MM.1S (cell line): Measurements from ENCODE around the gene PHF21B.

Experiments used
- DNase-seq: peaks from one replicate; pipeline ENCODE4 v3.0.0-alpha.2; 2015
- H2AFZ ChIP-seq: fragments of 300-600 bp; sonication (generic); 2 replicates; pipeline ENCODE4 v1.6.0; 2016; ENCODE audit warnings: antibody characterized with exemption, low read length
- H3F3A ChIP-seq: fragments of 300-600 bp; sonication (generic); 2 replicates; pipeline ENCODE4 v1.6.1; 2016; ENCODE audit warnings: mild to moderate bottlenecking, antibody characterized with exemption, low read length, moderate library complexity, mixed read lengths; ENCODE audit not compliant: insufficient read depth
- H3K27ac ChIP-seq: fragments of 300-600 bp; sonication (generic); 2 replicates; pipeline ENCODE4 v1.5.1; 2016; ENCODE audit warnings: mild to moderate bottlenecking, low read length
- H3K27me3 ChIP-seq: fragments of 300-600 bp; sonication (generic); replicated peaks from 2 replicates; pipeline ENCODE4 v1.6.0; 2016; ENCODE audit warnings: low read length; ENCODE audit not compliant: insufficient read depth
- H3K36me3 ChIP-seq: fragments of 300-600 bp; sonication (generic); replicated peaks from 2 replicates; pipeline ENCODE4 v1.6.1; 2016; ENCODE audit warnings: mild to moderate bottlenecking, low read length, mixed read lengths; ENCODE audit not compliant: insufficient read depth
- H3K4me1 ChIP-seq: fragments of 300-600 bp; sonication (generic); 2 replicates; pipeline ENCODE4 v1.6.1; 2016; ENCODE audit warnings: low read length, mixed read lengths
- H3K4me2 ChIP-seq: fragments of 300-600 bp; sonication (generic); 2 replicates; pipeline ENCODE4 v1.6.0; 2016; ENCODE audit warnings: low read depth, low read length
- H3K4me3 ChIP-seq: fragments of 300-600 bp; sonication (generic); 2 replicates; pipeline ENCODE4 v1.5.1; 2016; ENCODE audit warnings: low read length, mixed read lengths
- H3K79me2 ChIP-seq: fragments of 300-600 bp; sonication (generic); 2 replicates; pipeline ENCODE4 v1.6.1; 2016; ENCODE audit warnings: mixed run types, low read length, mixed read lengths
- H3K9ac ChIP-seq: fragments of 300-600 bp; sonication (generic); 2 replicates; pipeline ENCODE4 v1.6.1; 2016; ENCODE audit warnings: low read length, mixed read lengths
- H3K9me2 ChIP-seq: fragments of 300-600 bp; sonication (generic); replicated peaks from 2 replicates; pipeline ENCODE4 v1.6.1; 2016; ENCODE audit warnings: mild to moderate bottlenecking, low read length, mixed read lengths; ENCODE audit not compliant: insufficient read depth
- H3K9me3 ChIP-seq: fragments of 300-600 bp; sonication (generic); replicated peaks from 2 replicates; pipeline ENCODE4 v1.6.1; 2016; ENCODE audit warnings: mild to moderate bottlenecking, low read length, mixed read lengths; ENCODE audit not compliant: insufficient read depth
- H4K20me1 ChIP-seq: fragments of 300-600 bp; sonication (generic); 2 replicates; pipeline ENCODE4 v1.6.1; 2016; ENCODE audit warnings: mild to moderate bottlenecking, low read length, moderate library complexity, mixed read lengths; ENCODE audit not compliant: insufficient read depth
- EZH2 ChIP-seq: fragments of 300-600 bp; sonication (generic); optimal IDR thresholded peaks from 2 replicates; pipeline ENCODE3; 2017; ENCODE audit warnings: low read depth, mild to moderate bottlenecking, antibody characterized with exemption, low read length, mixed read lengths
- EZH2phosphoT487 ChIP-seq: fragments of 300-600 bp; sonication (generic); IDR thresholded peaks from 2 replicates; pipeline ENCODE4 v1.6.1; 2018; ENCODE audit warnings: antibody characterized with exemption, low read length
- TF ChIP-seq, protein P1 (sequence below): fragments of 300-600 bp; sonication (generic); IDR thresholded peaks from 2 replicates; pipeline ENCODE4 v1.5.1; 2016; ENCODE audit warnings: antibody characterized with exemption, low read length, mixed read lengths

PHF21B gene

DNA sequence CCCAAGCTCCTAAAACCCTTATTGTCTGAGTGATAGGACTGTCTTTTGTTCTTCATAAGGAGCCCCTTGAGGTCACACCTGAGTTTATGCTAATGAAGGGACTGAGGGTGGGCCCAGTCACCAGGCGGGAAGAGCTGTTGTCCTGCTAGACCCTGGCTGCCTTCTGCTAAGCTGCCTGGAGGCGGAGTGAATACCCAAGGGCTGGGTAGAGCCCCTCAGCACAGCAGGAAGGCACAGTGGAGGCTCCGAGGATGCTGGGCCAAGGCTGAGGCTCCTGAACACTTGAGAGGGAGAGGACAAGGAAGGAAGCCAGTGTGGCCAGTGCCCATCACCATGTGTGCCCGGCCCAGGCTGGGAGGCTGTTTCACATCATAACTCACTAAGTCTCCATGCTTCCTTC lies 4.8 kb upstream of the PHF21B start:
- H3K9me2 ChIP-seq = no peaks in the 10 kb centered on the region
- no peak overlapping the region for H3K9ac ChIP-seq
- DNase-seq = no peak
- no peaks in the 10 kb centered on the region for H3K36me3 ChIP-seq
- no peaks in the 10 kb centered on the region for H3K79me2 ChIP-seq
- H3K9me3 ChIP-seq = no peaks in the 10 kb centered on the region
- no peak for TF ChIP-seq EZH2phosphoT487
- no peak for TF ChIP-seq EZH2
- TF ChIP-seq, protein P1, sequence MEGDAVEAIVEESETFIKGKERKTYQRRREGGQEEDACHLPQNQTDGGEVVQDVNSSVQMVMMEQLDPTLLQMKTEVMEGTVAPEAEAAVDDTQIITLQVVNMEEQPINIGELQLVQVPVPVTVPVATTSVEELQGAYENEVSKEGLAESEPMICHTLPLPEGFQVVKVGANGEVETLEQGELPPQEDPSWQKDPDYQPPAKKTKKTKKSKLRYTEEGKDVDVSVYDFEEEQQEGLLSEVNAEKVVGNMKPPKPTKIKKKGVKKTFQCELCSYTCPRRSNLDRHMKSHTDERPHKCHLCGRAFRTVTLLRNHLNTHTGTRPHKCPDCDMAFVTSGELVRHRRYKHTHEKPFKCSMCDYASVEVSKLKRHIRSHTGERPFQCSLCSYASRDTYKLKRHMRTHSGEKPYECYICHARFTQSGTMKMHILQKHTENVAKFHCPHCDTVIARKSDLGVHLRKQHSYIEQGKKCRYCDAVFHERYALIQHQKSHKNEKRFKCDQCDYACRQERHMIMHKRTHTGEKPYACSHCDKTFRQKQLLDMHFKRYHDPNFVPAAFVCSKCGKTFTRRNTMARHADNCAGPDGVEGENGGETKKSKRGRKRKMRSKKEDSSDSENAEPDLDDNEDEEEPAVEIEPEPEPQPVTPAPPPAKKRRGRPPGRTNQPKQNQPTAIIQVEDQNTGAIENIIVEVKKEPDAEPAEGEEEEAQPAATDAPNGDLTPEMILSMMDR = no peak
- no peaks in the 10 kb centered on the region for H4K20me1 ChIP-seq
- H3K4me2 ChIP-seq = no peak overlapping the region
- H3K27me3 ChIP-seq = peaks cover 90% of the 10 kb centered on the region
- no peaks in the 10 kb centered on the region for H3F3A ChIP-seq
- no peaks in the 10 kb centered on the region for H3K4me1 ChIP-seq
- no peak overlapping the region for H2AFZ ChIP-seq
- no peak overlapping the region for H3K4me3 ChIP-seq
- no peak overlapping the region for H3K27ac ChIP-seq

DNA sequence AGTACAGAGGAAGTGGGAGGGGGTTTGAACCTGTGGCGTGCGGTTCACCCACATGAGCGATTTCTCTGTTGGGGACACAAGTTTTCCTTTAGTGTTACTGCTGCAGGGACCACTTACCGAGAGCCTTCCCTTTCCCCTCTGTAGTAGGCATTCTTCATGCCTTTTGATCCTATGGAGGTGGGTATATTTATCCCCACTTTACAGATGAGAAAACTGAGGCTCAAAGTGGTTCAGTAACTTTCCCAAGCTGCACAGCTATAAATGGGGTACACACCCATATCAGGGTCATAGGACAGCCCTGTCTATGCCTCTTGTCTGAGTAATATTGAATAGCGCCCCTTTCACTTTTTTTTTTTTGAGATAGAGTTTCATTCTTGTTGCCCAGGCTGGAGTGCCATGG lies 3.3 kb upstream of the PHF21B start:
- no peaks in the 10 kb centered on the region for H3K36me3 ChIP-seq
- no peaks in the 10 kb centered on the region for H3K9me3 ChIP-seq
- no peaks in the 10 kb centered on the region for H4K20me1 ChIP-seq
- H2AFZ ChIP-seq = no peak overlapping the region
- H3K27me3 ChIP-seq = peaks cover 84% of the 10 kb centered on the region
- no peak for DNase-seq
- no peaks in the 10 kb centered on the region for H3K79me2 ChIP-seq
- H3K4me2 ChIP-seq = no peak overlapping the region
- H3K27ac ChIP-seq = no peak overlapping the region
- no peaks in the 10 kb centered on the region for H3F3A ChIP-seq
- no peak overlapping the region for H3K4me3 ChIP-seq
- H3K4me1 ChIP-seq = no peaks in the 10 kb centered on the region
- H3K9me2 ChIP-seq = no peaks in the 10 kb centered on the region
- TF ChIP-seq, protein P1 = no peak
- TF ChIP-seq EZH2phosphoT487 (no peak), EZH2 (no peak)
- no peak overlapping the region for H3K9ac ChIP-seq

DNA sequence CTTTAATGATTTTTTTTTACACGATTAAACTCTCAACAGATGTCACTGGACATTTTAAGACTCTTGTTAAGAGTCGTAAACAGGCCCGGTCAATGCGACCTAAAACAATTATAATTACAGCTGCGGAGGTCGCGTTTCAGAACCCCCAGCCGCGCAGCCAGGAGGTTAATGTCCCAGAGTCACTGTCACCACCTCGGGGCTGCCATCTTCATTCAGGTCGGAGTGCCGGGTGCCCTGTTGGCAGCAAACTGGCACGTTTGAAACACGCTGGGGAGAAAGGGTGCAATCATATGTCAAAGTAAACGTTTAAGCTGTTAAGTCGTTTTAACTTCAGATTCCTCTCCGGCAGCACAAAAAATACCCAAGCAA lies 711 bp upstream of the PHF21B start:
- H3K4me3 ChIP-seq = no peak overlapping the region
- H3K27me3 ChIP-seq = peaks cover 79% of the 10 kb centered on the region
- H3K27ac ChIP-seq = no peak overlapping the region
- no peaks in the 10 kb centered on the region for H3K9me2 ChIP-seq
- no peak overlapping the region for H3K4me2 ChIP-seq
- no peak overlapping the region for H2AFZ ChIP-seq
- no peaks in the 10 kb centered on the region for H3K36me3 ChIP-seq
- H3K9me3 ChIP-seq = no peaks in the 10 kb centered on the region
- H3F3A ChIP-seq = no peaks in the 10 kb centered on the region
- H3K4me1 ChIP-seq = no peaks in the 10 kb centered on the region
- H4K20me1 ChIP-seq = no peaks in the 10 kb centered on the region
- no peaks in the 10 kb centered on the region for H3K79me2 ChIP-seq
- TF ChIP-seq EZH2 (no peak), EZH2phosphoT487 (no peak)
- TF ChIP-seq, protein P1 = no peak
- H3K9ac ChIP-seq = no peak overlapping the region
- no peak for DNase-seq
